K562 (cell line): Measurements from ENCODE around the gene FKBP15. TPM values are rescaled to one million over a fixed set of nuclear protein-coding genes. Genes with fewer than 3 reads are reported as not detected.

Source experiments
- ATF2 ChIP-seq: sonication (generic); formaldehyde crosslinking; IDR thresholded peaks from 2 replicates; pipeline ENCODE4 v1.8.1; 2022; ENCODE audit warnings: missing genetic modification reagents
- CREBBP ChIP-seq: IDR thresholded peaks from one replicate; pipeline ENCODE4 v1.6.1; 2012; ENCODE audit warnings: low read depth, mild to moderate bottlenecking, control low read depth, inconsistent platforms, low read length
- FOXA3 ChIP-seq, 2 experiments: fragments of 450-650 bp in 1 of 2; sonication (generic) in 1 of 2; formaldehyde crosslinking; IDR thresholded peaks in 1 of 2; conservative IDR thresholded peaks in 1 of 2; 2 replicates each; pipeline versions ENCODE4 v1.4.0 to v1.8.0; 2020 to 2022; ENCODE audit warnings: mild to moderate bottlenecking in 2 of 2, missing genetic modification reagents in 1 of 2
- FOXK2 ChIP-seq, 2 experiments: fragments of 450-650 bp; IDR thresholded peaks in 1 of 2; conservative IDR thresholded peaks in 1 of 2; 2 replicates each; pipeline ENCODE4 v1.6.1; 2016; ENCODE audit warnings: low read depth in 2 of 2, mild to moderate bottlenecking in 1 of 2
- IRF2 ChIP-seq: sonication (generic); formaldehyde crosslinking; IDR thresholded peaks from 2 replicates; pipeline ENCODE4 v1.8.1; 2022; ENCODE audit warnings: mild to moderate bottlenecking, missing genetic modification reagents
- MLLT1 ChIP-seq, 2 experiments: fragments of 450-650 bp; IDR thresholded peaks; 2 replicates each; pipeline ENCODE4 v1.6.1; 2016
- NEUROD1 ChIP-seq: fragments of 150-350 bp; IDR thresholded peaks from 2 replicates; pipeline ENCODE4 v1.6.1; 2014; ENCODE audit warnings: borderline replicate concordance, low read length, low read depth; ENCODE audit not compliant: partially characterized antibody
- NR1H2 ChIP-seq: sonication (generic); formaldehyde crosslinking; IDR thresholded peaks from 2 replicates; pipeline ENCODE4 v1.4.0; 2020; ENCODE audit warnings: mild to moderate bottlenecking, missing genetic modification reagents
- RBM17 ChIP-seq: fragments of 200-400 bp; formaldehyde crosslinking; IDR thresholded peaks from 2 replicates; pipeline ENCODE4 v1.6.1; 2017; ENCODE audit warnings: low read depth, mild to moderate bottlenecking, low read length, borderline replicate concordance
- RBM22 ChIP-seq: fragments of 200-400 bp; formaldehyde crosslinking; IDR thresholded peaks from 2 replicates; pipeline ENCODE4 v1.6.1; 2018; ENCODE audit warnings: low read length, low read depth; ENCODE audit not compliant: poor library complexity, severe bottlenecking
- SMARCE1 ChIP-seq: fragments of 450-650 bp; IDR thresholded peaks from 2 replicates; pipeline ENCODE4 v1.7.1; 2016; ENCODE audit warnings: mild to moderate bottlenecking
- SRSF9 ChIP-seq: fragments of 200-400 bp; formaldehyde crosslinking; IDR thresholded peaks from 2 replicates; pipeline ENCODE4 v1.6.1; 2017; ENCODE audit warnings: low read depth, low read length, borderline replicate concordance
- TSC22D4 ChIP-seq: fragments of 450-650 bp; IDR thresholded peaks from 2 replicates; pipeline ENCODE4 v1.6.1; 2016; ENCODE audit warnings: missing genetic modification characterization, missing biosample characterization, control low read depth
- YBX1 ChIP-seq: fragments of 450-650 bp; IDR thresholded peaks from 2 replicates; pipeline ENCODE4 v1.7.1; 2016; ENCODE audit warnings: mild to moderate bottlenecking
- ZNF280B ChIP-seq: fragments of 250-450 bp; sonication (Bioruptor Pico); IDR thresholded peaks from 2 replicates; pipeline ENCODE4 v1.5.1; 2021; ENCODE audit warnings: mild to moderate bottlenecking
- ZNF57 ChIP-seq: fragments of 450-650 bp; formaldehyde crosslinking; IDR thresholded peaks from 2 replicates; pipeline ENCODE4 v1.4.0; 2020; ENCODE audit warnings: mild to moderate bottlenecking, moderate library complexity
- ZNF780A ChIP-seq: fragments of 250-450 bp; sonication (Bioruptor Pico); IDR thresholded peaks from 2 replicates; pipeline ENCODE4 v1.5.0; 2021; ENCODE audit warnings: mild to moderate bottlenecking
- polyA plus RNA-seq, 8 experiments: library from polyadenylated mRNA; depleted of rRNA in 4 of 8; stranded (reverse) in 5 of 8; unstranded in 3 of 8; fragments of >200 nt; fragmentation: Nextera tagmentation in 2 of 8; fragmentation: Illumina TruSeq in 1 of 8; extraction: Ambion mirVana in 2 of 8; extraction: Trizol in 1 of 8; gene quantifications; 2 replicates each; pipeline versions ENCODE4 v1.2.1 to v1.2.3, GENCODE V29; 2011 to 2014; ENCODE audit warnings: inconsistent platforms in 1 of 8, missing spikeins in 1 of 8
- total RNA-seq, 7 experiments: library from RNA; depleted of rRNA in 6 of 7; stranded (reverse); fragments of >200 nt in 6 of 7; fragmentation: Illumina TruSeq in 2 of 7; extraction: Trizol in 2 of 7; gene quantifications; 2 replicates each; pipeline versions ENCODE4 v1.2.1 to v1.2.3, GENCODE V29; 2011 to 2021; ENCODE audit warnings: low replicate concordance in 1 of 7
- TF ChIP-seq, protein P1 (sequence below), 2 experiments: IDR thresholded peaks in 1 of 2; conservative IDR thresholded peaks in 1 of 2; 2 replicates each; pipeline ENCODE4 v1.6.1; 2016; ENCODE audit warnings: low read depth in 2 of 2, mild to moderate bottlenecking in 1 of 2, missing compliant biosample characterization in 1 of 2, missing genetic modification characterization in 1 of 2, moderate library complexity in 1 of 2

FKBP15 gene
- total and polyA plus RNA-seq, 9 of the 15 experiments (the other 6 are each of a cell fraction or from before 2014, with no cell fraction given) = 8.7 to 38.0 (median 18.9) TPM

DNA sequence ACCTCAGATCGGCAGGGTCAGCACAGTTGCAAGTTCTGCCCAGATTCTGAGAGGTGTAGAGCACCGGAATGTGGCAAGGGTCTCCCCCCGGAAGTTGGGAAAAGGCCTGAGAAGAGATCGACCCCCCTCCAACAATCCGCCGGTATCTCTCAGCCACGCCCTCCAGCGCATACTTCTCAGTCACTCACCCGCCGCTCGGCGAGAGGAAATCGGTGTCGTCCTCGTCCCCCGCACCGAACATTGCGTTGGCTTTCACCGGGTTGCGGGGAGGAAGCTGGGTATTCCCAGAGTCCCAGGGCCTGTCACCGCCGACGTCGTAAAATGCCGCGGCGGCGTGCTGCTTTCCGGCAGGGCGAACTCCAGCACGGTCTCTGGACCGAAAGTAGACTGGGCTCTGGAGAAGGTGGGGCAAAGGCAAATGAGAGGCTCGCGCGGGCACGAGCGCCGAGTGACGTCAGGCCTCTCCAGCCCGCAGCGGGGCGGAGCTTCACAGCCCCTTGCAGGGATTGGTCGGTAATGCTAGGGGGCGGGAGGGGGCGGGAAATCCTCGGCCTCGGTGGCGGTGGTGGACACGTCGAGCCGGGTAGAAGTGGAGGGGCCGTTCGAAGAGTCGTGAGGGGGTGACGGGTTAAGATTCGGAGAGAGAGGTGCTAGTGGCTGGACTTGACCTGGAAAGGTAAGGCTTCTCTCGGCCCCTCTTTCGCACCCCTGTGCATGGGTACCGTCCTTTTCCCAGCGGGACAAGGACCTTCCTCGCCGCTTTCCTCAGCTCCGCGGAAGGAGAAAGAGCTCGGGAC lies at the start of gene FKBP15, which contains the start of gene SLC31A1 (continued):
- TF ChIP-seq, protein P1, sequence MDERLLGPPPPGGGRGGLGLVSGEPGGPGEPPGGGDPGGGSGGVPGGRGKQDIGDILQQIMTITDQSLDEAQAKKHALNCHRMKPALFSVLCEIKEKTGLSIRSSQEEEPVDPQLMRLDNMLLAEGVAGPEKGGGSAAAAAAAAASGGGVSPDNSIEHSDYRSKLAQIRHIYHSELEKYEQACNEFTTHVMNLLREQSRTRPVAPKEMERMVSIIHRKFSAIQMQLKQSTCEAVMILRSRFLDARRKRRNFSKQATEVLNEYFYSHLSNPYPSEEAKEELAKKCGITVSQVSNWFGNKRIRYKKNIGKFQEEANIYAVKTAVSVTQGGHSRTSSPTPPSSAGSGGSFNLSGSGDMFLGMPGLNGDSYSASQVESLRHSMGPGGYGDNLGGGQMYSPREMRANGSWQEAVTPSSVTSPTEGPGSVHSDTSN (CRISPR knock-in tag; IDR thresholded peaks at IDR 0.05; ENCODE audit: low read depth) = no peak
- TF ChIP-seq, protein P1 (tag; conservative IDR thresholded peaks at IDR 0.05; ENCODE audit: low read depth) = no peak; the same call in 1 of the 2 replicates
- TF ChIP-seq TSC22D4 (tag) (no peak), ATF2 (CRISPR knock-in tag) (no peak), ZNF280B (CRISPR knock-in tag) (no peak), MLLT1 (IDR thresholded peaks at IDR 0.05) (peak; percentile 49 to 57; a peak in 1 of 4 replicates), SRSF9 (no peak), ZNF57 (CRISPR knock-in tag) (no peak), YBX1 (no peak), FOXA3 (CRISPR knock-in tag; conservative IDR thresholded peaks at IDR 0.05 in 1 of 2, IDR thresholded peaks at IDR 0.05 in 1 of 2) (no peak), CREBBP (no peak), ZNF780A (CRISPR knock-in tag) (no peak), FOXK2 (conservative IDR thresholded peaks at IDR 0.05 in 1 of 2, IDR thresholded peaks at IDR 0.05 in 1 of 2; ENCODE audit: low read depth in 2 of 2) (peak; percentile 40 to 73; a peak in 2 of 4 replicates), NEUROD1 (peak; percentile 10), SMARCE1 (no peak), NR1H2 (CRISPR knock-in tag) (no peak), RBM17 (no peak), RBM22 (no peak), IRF2 (CRISPR knock-in tag) (no peak)
